H1 (cell line): ENCODE measurements around the gene MIGA1. TPM values are rescaled to one million over a fixed set of nuclear protein-coding genes. Genes with fewer than 3 reads are reported as not detected.
A peak's percentile ranks its signal among the peaks of the same experiment; 100 is the strongest.

Source experiments
- CHD2 ChIP-seq: IDR thresholded peaks from 2 replicates; pipeline ENCODE4 v1.6.1; 2012; ENCODE audit warnings: low read length, improper control_type of control experiment
- FOSL1 ChIP-seq: IDR thresholded peaks from 2 replicates; pipeline ENCODE4 v1.6.1; 2011; ENCODE audit warnings: mild to moderate bottlenecking, low read depth, low read length, moderate library complexity; ENCODE audit not compliant: insufficient read depth
- NANOG ChIP-seq: IDR thresholded peaks from 2 replicates; pipeline ENCODE4 v1.6.1; 2011; ENCODE audit warnings: low read length, low read depth, mild to moderate bottlenecking, inconsistent platforms; ENCODE audit not compliant: insufficient read depth, poor library complexity, severe bottlenecking
- SRF ChIP-seq: IDR thresholded peaks from 2 replicates; pipeline ENCODE4 v1.6.1; 2011; ENCODE audit warnings: mild to moderate bottlenecking, low read depth, low read length, moderate library complexity
- polyA plus RNA-seq, 7 experiments: library from polyadenylated mRNA; depleted of rRNA in 3 of 7; stranded (reverse) in 5 of 7; unstranded in 2 of 7; fragments of >200 nt in 5 of 7; fragments of 200-250 nt in 2 of 7; gene quantifications; 1 replicate in 5 of 7; 2 replicates in 1 of 7; 4 replicates in 1 of 7; pipeline versions ENCODE4 v1.2.1 to v1.2.3, GENCODE V29; 2011 to 2013; ENCODE audit warnings: missing spikeins in 2 of 7, mixed read lengths in 2 of 7
- total RNA-seq: library from RNA; stranded (reverse); fragmentation: NEBNext Ultra II Directional; extraction: Animal tissue kit (Norgen Biotek cat#: 25700); gene quantifications from 2 replicates; pipeline ENCODE4 v1.2.1, GENCODE V29; 2021

Gene MIGA1
- total and polyA plus RNA-seq, 2 of the 8 experiments (the other 6 are each of a cell fraction or from before 2014, with no cell fraction given): 0.95 to 7.0 TPM

DNA sequence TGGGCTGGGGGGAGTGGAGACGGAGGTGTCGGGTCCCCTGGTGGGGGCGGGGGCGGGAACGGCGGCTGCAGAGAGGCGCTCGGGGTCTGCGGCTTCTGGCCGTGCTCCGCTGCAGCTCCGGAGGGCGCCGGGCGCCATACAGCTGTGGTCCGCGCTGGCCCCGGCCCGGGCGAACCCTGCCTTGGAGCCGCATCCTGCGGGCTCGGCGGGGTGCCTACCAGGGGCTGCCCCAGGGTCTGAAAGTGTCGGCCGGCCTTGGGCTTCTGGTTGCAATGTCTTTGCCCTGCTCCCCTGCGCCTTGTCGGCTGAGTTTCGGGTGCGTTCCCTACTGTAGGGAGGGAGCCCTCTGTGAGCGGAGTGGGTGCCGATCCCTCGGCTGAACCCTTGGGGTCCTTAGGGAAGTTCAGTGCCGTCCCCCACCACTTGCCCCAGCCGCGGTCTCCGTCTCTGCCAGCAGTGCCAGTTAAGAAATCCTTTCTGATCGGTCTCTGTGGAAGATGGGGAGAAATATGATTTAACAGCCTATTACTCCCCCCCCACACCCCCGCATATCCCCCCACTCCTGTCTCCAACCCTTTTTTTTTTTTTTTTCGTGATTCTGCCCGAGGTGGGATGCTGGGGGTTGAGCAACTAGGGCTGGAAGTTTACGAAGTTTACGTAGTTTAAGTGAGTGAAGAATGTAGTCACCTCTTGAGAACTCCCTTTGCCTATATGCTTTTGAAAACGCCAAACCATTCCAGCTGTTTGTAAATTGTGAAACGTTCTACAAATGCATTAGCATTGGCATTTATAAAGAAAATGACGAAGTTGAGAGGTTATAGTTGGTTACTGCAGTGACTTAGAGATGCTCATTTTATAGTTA is 109.6 kb downstream of the MIGA1 start (continued):
- TF ChIP-seq CHD2 (no peak), NANOG (no peak), SRF (no peak), FOSL1 (0 out of 2 replicates have a peak, but pooled peaks have one; percentile 26)
- TF ChIP-seq, all 59 proteins: peak for 10
